HepG2 (cell line): ENCODE measurements around the gene HSD3B7. TPM values are rescaled to one million over a fixed set of nuclear protein-coding genes. Genes with fewer than 3 reads are reported as not detected.

Source experiments
- FOXA3 ChIP-seq: IDR thresholded peaks from 2 replicates; pipeline ENCODE4 v1.6.1; 2016; ENCODE audit warnings: missing genetic modification reagents, missing compliant biosample characterization
- GMEB1 ChIP-seq: sonication (generic); formaldehyde crosslinking; IDR thresholded peaks from 2 replicates; pipeline ENCODE4 v1.5.1; 2020; ENCODE audit warnings: missing genetic modification reagents, mild to moderate bottlenecking, borderline replicate concordance
- HMG20A ChIP-seq: IDR thresholded peaks from 2 replicates; pipeline ENCODE4 v1.6.1; 2016; ENCODE audit warnings: borderline replicate concordance
- JDP2 ChIP-seq: sonication (generic); formaldehyde crosslinking; IDR thresholded peaks from 2 replicates; pipeline ENCODE4 v1.8.1; 2022; ENCODE audit warnings: missing genetic modification reagents, borderline replicate concordance
- KLF16 ChIP-seq, 2 experiments: sonication (generic) in 1 of 2; formaldehyde crosslinking in 1 of 2; IDR thresholded peaks; 2 replicates each; pipeline versions ENCODE4 v1.6.1 to v1.8.0; 2016 to 2023; ENCODE audit warnings: missing genetic modification reagents in 2 of 2, missing compliant biosample characterization in 1 of 2
- LCORL ChIP-seq, 2 experiments: fragments of 450-650 bp in 1 of 2; sonication (generic) in 1 of 2; formaldehyde crosslinking in 1 of 2; IDR thresholded peaks; 2 replicates each; pipeline versions ENCODE4 v1.5.0 to v1.6.1; 2017 to 2020; ENCODE audit warnings: antibody characterized with exemption in 1 of 2, missing genetic modification reagents in 1 of 2
- MLLT10 ChIP-seq: sonication (generic); formaldehyde crosslinking; IDR thresholded peaks from 2 replicates; pipeline ENCODE4 v1.4.0; 2020; ENCODE audit warnings: missing genetic modification reagents
- POLR2A ChIP-seq, 2 experiments: IDR thresholded peaks; 2 replicates each; pipeline ENCODE4 v1.6.1; 2011; ENCODE audit warnings: low read depth in 2 of 2, low read length in 2 of 2, mild to moderate bottlenecking in 1 of 2, moderate library complexity in 1 of 2; ENCODE audit not compliant: insufficient read depth in 1 of 2
- RORA ChIP-seq: sonication (generic); formaldehyde crosslinking; IDR thresholded peaks from 2 replicates; pipeline ENCODE4 v1.5.0; 2020; ENCODE audit warnings: mild to moderate bottlenecking, missing genetic modification reagents, moderate library complexity
- SNAPC2 ChIP-seq: sonication (generic); formaldehyde crosslinking; IDR thresholded peaks from 2 replicates; pipeline ENCODE4 v1.8.1; 2022; ENCODE audit warnings: mild to moderate bottlenecking, missing genetic modification reagents
- SSRP1 ChIP-seq: IDR thresholded peaks from 2 replicates; pipeline ENCODE4 v1.6.1; 2016; ENCODE audit warnings: control low read depth
- ZBTB3 ChIP-seq: sonication (generic); formaldehyde crosslinking; IDR thresholded peaks from 2 replicates; pipeline ENCODE4 v1.4.0; 2020; ENCODE audit warnings: low read depth, mild to moderate bottlenecking, moderate library complexity, missing genetic modification reagents, borderline replicate concordance
- ZFAT ChIP-seq: sonication (generic); formaldehyde crosslinking; conservative IDR thresholded peaks from 2 replicates; pipeline ENCODE4 v1.8.1; 2023; ENCODE audit warnings: missing genetic modification reagents, inconsistent platforms
- ZFP37 ChIP-seq: sonication (generic); formaldehyde crosslinking; IDR thresholded peaks from 2 replicates; pipeline ENCODE4 v1.4.0; 2020; ENCODE audit warnings: missing genetic modification reagents, borderline replicate concordance
- ZFP90 ChIP-seq: sonication (generic); formaldehyde crosslinking; IDR thresholded peaks from 2 replicates; pipeline ENCODE4 v1.8.0; 2022; ENCODE audit warnings: missing genetic modification reagents, mild to moderate bottlenecking, inconsistent platforms, borderline replicate concordance
- ZNF292 ChIP-seq: sonication (generic); formaldehyde crosslinking; IDR thresholded peaks from 2 replicates; pipeline ENCODE4 v1.8.1; 2022; ENCODE audit warnings: mild to moderate bottlenecking, low read depth, missing genetic modification reagents, borderline replicate concordance
- ZNF430 ChIP-seq: sonication (generic); formaldehyde crosslinking; IDR thresholded peaks from 2 replicates; pipeline ENCODE4 v1.9.0; 2021; ENCODE audit warnings: mild to moderate bottlenecking, missing genetic modification reagents
- ZNF564 ChIP-seq: sonication (generic); formaldehyde crosslinking; IDR thresholded peaks from 2 replicates; pipeline ENCODE4 v1.8.1; 2023; ENCODE audit warnings: mild to moderate bottlenecking, missing genetic modification reagents
- ZNF687 ChIP-seq: sonication (generic); formaldehyde crosslinking; IDR thresholded peaks from 2 replicates; pipeline ENCODE4 v1.5.1; 2020; ENCODE audit warnings: mild to moderate bottlenecking, missing genetic modification reagents, moderate library complexity
- ZSCAN12 ChIP-seq: sonication (generic); formaldehyde crosslinking; IDR thresholded peaks from 2 replicates; pipeline ENCODE4 v1.9.0; 2021; ENCODE audit warnings: mild to moderate bottlenecking, missing genetic modification reagents
- polyA plus RNA-seq, 8 experiments: library from polyadenylated mRNA; depleted of rRNA in 3 of 8; stranded (reverse) in 7 of 8; unstranded in 1 of 8; fragments of >200 nt; fragmentation: Illumina TruSeq in 4 of 8; extraction: Trizol in 4 of 8; gene quantifications; 2 replicates each; pipeline versions ENCODE4 v1.2.1 to v1.2.3, GENCODE V29; 2011 to 2016; ENCODE audit warnings: low read depth in 4 of 8, missing spikeins in 1 of 8, mixed read lengths in 1 of 8; ENCODE audit not compliant: insufficient read depth in 1 of 8
- total RNA-seq, 5 experiments: library from RNA; depleted of rRNA; stranded (reverse); fragments of >200 nt; fragmentation: Illumina TruSeq; extraction: Trizol; gene quantifications; 2 replicates each; pipeline ENCODE4 v1.2.3, GENCODE V29; 2016; ENCODE audit warnings: low read depth in 1 of 5
- TF ChIP-seq, protein P1 (sequence below): sonication (generic); formaldehyde crosslinking; IDR thresholded peaks from 2 replicates; pipeline ENCODE4 v1.9.0; 2021; ENCODE audit warnings: missing genetic modification reagents, borderline replicate concordance

Gene HSD3B7
- total and polyA plus RNA-seq, 2 of the 13 experiments (the other 11 are each of a cell fraction or from before 2014, with no cell fraction given), result 32.9 to 69.7 TPM

DNA sequence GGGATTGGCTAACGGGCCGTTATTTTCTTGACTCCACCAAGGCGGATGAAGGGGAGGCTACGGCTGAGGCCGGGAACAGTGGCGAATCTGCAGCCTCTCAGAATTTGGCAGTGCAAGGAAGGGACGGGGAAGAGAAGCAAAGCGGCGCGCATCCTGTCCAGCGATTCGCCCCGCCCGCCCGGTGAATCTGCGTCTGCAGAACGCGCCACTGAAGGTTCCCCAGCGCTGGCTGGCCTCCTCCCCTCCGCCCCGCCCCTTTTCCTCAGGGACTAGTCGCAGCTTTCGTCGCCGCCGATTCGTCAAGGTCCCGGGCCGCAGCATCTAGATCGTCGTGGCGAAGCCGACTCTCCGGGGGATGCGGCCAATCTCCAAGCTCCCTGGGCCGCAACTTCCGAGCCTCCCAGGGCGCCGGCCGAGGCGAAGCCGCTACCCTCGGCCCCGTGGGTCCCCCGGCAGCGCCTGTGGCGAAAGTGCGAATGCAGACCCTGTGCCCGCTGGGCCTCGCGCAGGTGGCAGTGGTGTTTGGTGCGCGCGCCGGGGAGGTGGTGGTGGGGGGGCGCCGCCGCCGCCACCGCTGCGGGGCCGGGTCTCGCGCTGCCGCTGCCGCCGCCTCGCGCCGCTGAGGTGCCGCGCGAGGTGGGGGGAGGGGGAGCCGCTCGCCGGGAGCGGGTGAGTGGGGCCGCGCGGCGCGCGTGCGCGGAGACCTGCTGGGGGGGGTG is 27.4 kb upstream of the HSD3B7 start, which contains the start of gene SETD1A (continued):
- TF ChIP-seq ZFP37 (no peak), SSRP1 (CRISPR knock-in tag) (no peak; the same call in 1 of the 2 replicates), KLF16 (CRISPR knock-in tag; IDR thresholded peaks at IDR 0.05) (peak in 1 of 2 experiments; percentile 85; a peak in 1 of 4 replicates), ZNF564 (CRISPR knock-in tag) (0 out of 2 replicates have a peak, but pooled peaks have one; percentile 16), GMEB1 (peak; percentile 82; the same call in 1 of the 2 replicates), RORA (CRISPR knock-in tag) (no peak), LCORL (IDR thresholded peaks at IDR 0.05) (no peak), LCORL (CRISPR knock-in tag; IDR thresholded peaks at IDR 0.05) (peak; percentile 84), HMG20A (CRISPR knock-in tag) (no peak), MLLT10 (no peak), ZFAT (peak; percentile 99), ZSCAN12 (CRISPR knock-in tag) (0 out of 2 replicates have a peak, but pooled peaks have one; percentile 63), ZNF687 (CRISPR knock-in tag) (peak; percentile 72), JDP2 (CRISPR knock-in tag) (no peak), FOXA3 (CRISPR knock-in tag) (peak; percentile 25), ZBTB3 (CRISPR knock-in tag) (no peak), SNAPC2 (CRISPR knock-in tag) (0 out of 2 replicates have a peak, but pooled peaks have one; percentile 45), ZNF430 (CRISPR knock-in tag) (peak; percentile 89), POLR2A (IDR thresholded peaks at IDR 0.05; ENCODE audit: insufficient read depth in 1 of 2, low read depth in 2 of 2, low read length in 2 of 2) (no peak; a peak in 2 of 4 replicates), ZNF292 (0 out of 2 replicates have a peak, but pooled peaks have one; percentile 15), ZFP90 (CRISPR knock-in tag) (0 out of 2 replicates have a peak, but pooled peaks have one; percentile 51)
- TF ChIP-seq, protein P1, sequence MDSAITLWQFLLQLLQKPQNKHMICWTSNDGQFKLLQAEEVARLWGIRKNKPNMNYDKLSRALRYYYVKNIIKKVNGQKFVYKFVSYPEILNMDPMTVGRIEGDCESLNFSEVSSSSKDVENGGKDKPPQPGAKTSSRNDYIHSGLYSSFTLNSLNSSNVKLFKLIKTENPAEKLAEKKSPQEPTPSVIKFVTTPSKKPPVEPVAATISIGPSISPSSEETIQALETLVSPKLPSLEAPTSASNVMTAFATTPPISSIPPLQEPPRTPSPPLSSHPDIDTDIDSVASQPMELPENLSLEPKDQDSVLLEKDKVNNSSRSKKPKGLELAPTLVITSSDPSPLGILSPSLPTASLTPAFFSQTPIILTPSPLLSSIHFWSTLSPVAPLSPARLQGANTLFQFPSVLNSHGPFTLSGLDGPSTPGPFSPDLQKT (CRISPR knock-in tag), result no peak
